H7 (cell line): ENCODE measurements around the gene KLHDC4. TPM values are rescaled to one million over a fixed set of nuclear protein-coding genes. Genes with fewer than 3 reads are reported as not detected.
"Not testable (repeated sequence)": the region's sequence is repeated elsewhere in the genome, so short reads cannot be mapped to it uniquely, and the experiment has no call there.

ENCODE experiments used
- DNase-seq: peaks from one replicate; pipeline ENCODE4 v3.0.0; 2012
- H3K27me3 ChIP-seq: 2 replicates; pipeline ENCODE4 v1.6.0; 2011; ENCODE audit warnings: mild to moderate bottlenecking, low read length; ENCODE audit not compliant: control insufficient read depth, insufficient read depth
- H3K36me3 ChIP-seq: replicated peaks from 2 replicates; pipeline ENCODE4 v1.5.1; 2011; ENCODE audit warnings: low read length; ENCODE audit not compliant: control insufficient read depth, insufficient read depth
- H3K4me3 ChIP-seq: 2 replicates; pipeline ENCODE4 v1.5.1; 2011; ENCODE audit warnings: low read depth, mild to moderate bottlenecking, control low read depth, low read length, moderate library complexity; ENCODE audit not compliant: insufficient read depth
- total RNA-seq: library from RNA; depleted of rRNA; stranded (reverse); fragments of >200 nt; shearing (Covaris generic); gene quantifications from 2 replicates; pipeline ENCODE4 v1.2.3, GENCODE V29; 2014

Gene KLHDC4
- total RNA-seq, 1 experiment from 2014 or later = 32.4 TPM

DNA sequence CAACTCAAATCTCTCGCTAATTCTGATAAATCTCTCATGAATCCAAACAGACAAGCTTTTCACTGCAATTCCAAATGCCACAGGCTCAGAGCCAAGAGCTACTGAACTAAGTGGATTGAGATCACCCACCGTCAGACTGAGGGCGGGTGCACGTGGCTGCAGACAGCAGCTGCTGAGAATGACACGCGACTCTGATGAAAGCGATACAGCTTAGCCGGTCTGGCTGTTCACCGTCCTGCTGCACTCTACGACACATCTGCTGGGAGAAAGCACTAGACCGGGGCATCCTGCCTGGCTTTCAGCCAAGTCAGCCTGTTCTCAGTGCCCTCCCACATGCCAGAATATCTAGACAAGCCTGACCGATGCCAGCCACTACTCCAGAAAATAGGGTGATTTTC is 42.6 kb downstream of the KLHDC4 start:
- Histone ChIP-seq H3K36me3 (peaks cover 1% of the 10 kb centered on the region; the same call in 1 of the 2 replicates), H3K27me3 (no peaks in the 10 kb centered on the region), H3K4me3 (no peak overlapping the region)
- DNase-seq = no peak

DNA sequence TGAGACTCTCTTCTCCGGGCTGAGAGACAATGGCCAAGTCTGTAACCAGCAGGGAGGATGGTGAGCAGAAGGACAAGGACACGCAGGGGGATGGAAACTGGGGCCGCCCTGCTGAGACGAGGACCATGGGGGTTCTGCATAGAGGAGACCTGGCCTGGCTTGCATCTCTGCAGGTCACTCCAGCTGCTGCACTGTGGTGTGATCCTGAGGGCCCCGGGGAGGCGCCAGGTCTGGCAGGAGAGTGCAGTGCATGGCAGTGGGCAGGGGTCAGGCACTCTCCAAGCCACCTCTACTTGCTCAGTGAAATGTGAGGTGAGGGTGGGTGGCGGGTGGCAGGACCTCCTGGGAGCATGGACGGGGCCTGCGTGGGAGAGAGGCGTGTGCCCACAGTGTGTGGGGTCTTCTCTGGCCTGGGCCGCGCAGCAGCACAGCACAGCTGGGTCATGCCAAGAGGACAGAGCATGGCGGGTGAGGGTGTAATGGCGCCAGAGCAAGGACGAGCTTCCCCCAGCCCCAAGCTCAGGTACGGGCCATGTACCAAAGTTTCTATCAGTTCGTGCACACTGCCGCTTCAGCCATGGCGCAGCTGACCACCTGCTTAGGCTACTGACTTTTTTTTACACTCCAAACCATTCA is 43.1 kb downstream of the KLHDC4 start:
- H3K4me3 ChIP-seq = no peak overlapping the region
- H3K36me3 ChIP-seq = peaks cover 5% of the 10 kb centered on the region; the same call in 1 of the 2 replicates
- DNase-seq = no peak
- H3K27me3 ChIP-seq = no peaks in the 10 kb centered on the region

DNA sequence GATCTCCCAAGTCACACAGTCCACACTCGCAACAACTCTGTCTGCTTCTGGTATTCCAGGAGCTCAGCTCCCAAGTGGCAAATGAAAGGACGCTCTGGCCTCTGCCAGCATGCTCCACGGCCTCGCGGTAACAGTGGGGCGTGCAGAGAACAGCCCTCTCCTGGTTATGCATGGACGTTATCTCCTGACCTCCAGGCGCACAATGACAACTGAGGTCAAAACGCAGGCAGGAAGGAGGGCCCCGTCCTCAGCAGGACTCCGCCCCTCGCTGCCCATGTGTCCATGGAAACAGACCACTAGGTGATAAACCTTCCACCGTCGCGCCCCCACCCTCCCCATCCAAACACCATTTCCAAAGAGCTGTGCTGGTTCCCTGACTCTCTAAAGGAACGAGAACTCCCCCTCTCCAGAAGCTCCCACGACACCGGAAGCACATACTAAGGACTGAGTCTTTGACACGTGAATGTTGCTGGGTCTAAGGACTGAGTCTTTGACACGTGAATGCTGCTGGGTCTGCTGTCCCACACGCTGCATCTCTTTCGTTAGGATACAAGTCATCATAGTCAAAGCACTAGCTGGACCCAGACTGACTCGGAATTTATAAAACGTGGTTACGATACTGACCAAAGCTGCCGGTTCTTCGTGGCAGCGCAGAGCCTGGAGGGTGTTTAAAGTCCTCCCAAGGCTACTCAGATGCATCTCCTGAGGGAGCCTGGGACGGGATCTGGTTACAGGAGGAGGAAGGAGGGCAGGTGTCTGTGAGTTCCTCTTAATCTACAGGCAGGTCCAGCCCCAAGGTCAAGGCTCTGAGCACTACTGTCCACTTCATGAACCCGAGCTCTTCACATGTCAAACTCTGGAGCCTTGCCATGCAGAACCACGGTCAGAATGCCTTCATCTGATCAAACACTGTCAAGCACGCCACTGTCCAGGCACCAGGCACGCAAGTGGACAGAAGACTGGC is 43.9 kb downstream of the KLHDC4 start:
- peaks cover 5% of the 10 kb centered on the region for H3K36me3 ChIP-seq
- H3K27me3 ChIP-seq = no peaks in the 10 kb centered on the region
- H3K4me3 ChIP-seq = no peak overlapping the region
- no peak for DNase-seq

DNA sequence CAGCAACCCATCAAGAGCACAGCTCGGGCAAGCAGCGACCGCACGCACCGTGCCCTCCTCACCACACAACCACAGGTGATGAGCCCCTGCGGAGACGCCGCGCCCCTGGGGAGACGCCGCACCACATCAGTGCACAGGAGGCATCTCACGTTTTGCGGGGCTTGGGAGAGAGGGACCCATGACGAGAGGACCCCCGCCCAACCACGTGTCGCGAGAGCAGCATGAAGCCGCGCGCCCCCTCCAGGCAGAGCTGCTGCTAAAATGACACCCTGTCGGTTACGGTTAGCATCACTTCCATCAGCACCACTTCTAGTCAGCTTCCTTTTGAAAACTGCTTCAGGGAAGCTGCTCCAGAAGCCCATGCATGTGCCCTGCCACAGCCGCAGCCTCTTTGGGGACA is 45.3 kb downstream of the KLHDC4 start:
- DNase-seq = no peak

DNA sequence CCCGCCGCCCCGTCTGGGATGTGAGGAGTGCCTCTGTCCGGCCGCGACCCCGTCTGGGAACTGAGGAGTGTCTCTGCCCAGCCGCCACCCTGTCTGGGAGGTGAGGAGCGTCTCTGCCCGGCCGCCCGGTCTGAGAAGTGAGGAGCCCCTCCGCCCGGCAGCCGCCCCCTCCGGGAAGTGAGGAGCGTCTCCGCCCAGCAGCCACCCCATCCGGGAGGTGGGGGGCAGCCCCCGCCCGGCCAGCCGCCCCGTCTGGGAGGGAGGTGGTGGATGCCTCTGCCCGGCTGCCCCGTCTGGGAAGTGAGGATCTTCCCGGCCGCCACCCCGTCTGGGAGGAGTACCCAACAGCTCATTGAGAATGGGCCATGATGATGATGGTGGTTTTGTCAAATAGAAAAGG is 47.0 kb downstream of the KLHDC4 start:
- not testable (repeated sequence) for DNase-seq, H3K4me3 ChIP-seq, H3K27me3 ChIP-seq, H3K36me3 ChIP-seq

More for the DNA sequence above, 45.3 kb downstream of the KLHDC4 start:
- H3K36me3 ChIP-seq = peaks cover 8% of the 10 kb centered on the region
- H3K27me3 ChIP-seq = no peaks in the 10 kb centered on the region
- H3K4me3 ChIP-seq = no peak overlapping the region

DNA sequence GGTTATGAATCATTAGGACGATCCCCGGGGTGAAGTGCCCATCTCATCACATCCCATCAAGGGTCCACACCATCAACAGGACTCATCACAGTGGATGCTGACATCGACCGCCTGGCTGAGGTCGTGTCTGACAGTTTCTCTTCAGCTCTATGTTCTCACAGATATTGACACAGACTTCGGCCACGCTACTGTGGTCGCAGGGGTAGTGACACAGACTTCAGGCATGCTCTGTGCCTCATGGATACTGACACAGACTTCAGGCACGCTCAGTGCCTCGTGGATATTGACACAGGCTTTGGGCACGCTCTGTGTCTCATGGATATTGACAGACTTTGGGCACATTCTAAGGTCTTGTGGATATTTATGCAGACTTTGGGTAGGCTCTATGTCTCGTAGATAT is 50.1 kb downstream of the KLHDC4 start:
- Histone ChIP-seq H3K27me3 (no peaks in the 10 kb centered on the region), H3K36me3 (peaks cover 14% of the 10 kb centered on the region), H3K4me3 (no peak overlapping the region)
- DNase-seq = no peak

DNA sequence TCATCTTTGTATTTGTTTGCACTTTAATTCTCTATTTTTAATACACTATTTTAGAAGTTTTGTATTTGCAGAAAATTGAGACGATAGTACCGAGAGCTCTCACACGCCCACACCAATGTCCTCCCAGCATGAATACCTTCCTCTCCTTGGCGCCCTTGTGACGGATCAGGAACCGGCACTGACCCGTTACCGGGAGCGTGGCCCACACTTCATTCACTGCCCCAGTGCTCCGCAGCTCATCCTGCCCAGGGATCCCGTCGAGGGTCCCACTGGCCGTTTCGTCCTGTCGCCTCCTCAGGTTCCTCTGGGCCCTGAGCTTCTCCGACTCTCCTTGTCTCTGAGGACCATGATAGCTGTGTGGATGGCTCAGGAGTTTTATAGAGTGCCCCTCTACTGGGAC is 50.6 kb downstream of the KLHDC4 start:
- DNase-seq = no peak
- H3K27me3 ChIP-seq = no peaks in the 10 kb centered on the region
- peaks cover 15% of the 10 kb centered on the region for H3K36me3 ChIP-seq
- no peak overlapping the region for H3K4me3 ChIP-seq

DNA sequence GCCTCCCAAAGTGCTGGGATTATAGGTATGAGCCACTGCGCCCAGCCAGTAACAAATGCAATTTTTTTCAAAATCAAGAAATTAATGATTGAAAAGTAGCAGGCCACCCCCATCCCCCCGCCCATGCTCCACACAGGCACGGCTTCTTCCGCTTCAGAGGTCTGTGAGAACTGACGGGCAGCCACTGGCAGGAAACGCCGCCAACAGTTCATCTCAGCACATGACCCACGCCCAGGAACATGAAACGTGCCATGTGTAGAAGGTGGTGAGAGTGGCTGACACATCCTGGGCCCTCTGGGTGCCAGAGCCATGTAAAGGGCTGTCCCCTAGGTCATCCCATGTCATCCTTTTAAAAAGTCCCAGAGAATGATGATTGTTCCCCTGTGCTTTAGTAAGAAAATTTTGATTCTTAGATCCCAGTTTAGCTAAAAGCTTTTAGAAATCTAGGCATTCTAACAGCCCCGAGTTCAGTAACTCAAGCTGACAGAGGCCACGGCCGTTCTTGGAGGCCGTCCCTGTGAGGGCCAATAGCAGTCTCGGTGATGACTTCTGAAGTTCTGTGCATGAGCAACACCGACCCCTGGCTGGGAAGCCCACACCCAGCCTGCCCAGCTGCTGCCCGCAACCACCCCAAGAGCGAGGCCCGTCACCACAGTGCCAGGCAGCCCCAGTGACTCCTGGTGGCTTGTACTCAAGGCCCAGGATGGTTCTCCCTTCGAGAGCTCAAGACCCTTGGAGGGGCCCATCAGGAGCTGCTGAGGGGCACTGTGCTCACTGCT is 52.1 kb downstream of the KLHDC4 start:
- DNase-seq = no peak
- Histone ChIP-seq H3K36me3 (peaks cover 16% of the 10 kb centered on the region), H3K4me3 (no peak overlapping the region), H3K27me3 (no peaks in the 10 kb centered on the region)

DNA sequence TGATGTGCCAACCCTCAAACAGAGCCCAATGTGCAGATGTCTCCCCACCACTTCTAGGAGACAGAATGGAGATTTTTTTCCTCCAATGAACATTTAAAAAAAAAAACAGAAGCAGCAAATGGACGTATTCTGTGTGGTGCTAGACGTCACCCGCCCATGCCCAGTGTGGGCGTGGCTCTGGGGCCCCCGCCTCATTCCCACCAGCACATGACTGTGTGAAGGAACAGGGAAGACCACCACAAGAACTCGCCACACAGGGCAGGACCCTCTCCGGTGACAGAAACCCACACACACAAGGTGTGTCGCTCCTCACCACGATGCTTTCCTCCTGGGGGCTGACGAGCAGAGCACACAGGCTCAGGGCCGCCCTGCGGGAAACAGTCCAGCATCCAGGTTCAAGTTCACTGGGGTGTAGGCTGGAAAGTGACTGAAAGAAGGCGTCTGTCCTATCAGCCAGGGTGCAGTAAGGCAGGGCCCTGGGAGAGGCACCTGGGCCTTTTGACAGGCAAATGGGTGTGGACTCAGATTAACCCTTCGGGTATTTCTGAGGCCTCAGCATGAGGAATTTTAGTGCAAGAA is 53.5 kb downstream of the KLHDC4 start:
- DNase-seq = no peak
- Histone ChIP-seq H3K4me3 (no peak overlapping the region), H3K36me3 (peaks cover 14% of the 10 kb centered on the region), H3K27me3 (no peaks in the 10 kb centered on the region)

DNA sequence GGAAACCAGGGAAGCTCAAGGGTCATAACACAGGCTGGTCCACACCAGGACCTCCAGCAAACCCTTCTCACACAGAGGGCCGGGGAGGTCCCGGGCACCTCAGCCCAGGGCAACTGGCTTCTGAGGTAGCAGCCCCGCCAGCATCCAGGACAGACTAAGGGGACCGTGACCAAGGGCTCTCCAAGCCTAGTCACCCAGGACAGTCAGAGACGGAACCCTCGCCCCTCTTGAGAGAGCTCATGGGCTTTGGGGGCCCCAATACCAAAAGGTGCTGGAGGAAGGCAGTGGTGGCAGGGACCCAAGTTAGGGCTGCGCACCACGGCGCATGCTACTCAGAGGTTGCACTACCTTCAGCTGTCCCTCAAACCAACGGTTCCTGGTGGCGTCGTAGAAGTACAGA is 54.9 kb downstream of the KLHDC4 start:
- Histone ChIP-seq H3K27me3 (no peaks in the 10 kb centered on the region), H3K36me3 (peaks cover 14% of the 10 kb centered on the region), H3K4me3 (no peak overlapping the region)
- no peak for DNase-seq

DNA sequence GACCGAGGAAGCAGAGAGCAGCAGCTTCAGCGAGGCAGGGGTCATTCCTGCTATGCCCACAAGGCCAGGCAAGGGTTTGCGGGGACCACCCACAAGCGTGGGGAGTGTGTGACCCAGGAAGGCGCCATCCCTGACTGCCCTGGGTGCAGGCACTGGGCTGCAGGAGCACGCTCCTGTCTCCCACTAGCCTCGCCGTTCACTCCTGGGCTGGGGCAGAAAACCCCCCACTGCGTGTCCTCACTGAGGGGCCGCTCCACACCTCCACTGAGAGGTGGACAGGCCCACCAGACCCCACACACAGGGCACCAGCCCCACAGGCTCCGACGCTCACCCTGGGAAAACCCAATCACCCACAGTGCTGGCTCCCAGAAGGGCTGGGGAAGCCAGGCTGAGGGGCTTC is 56.1 kb downstream of the KLHDC4 start:
- H3K36me3 ChIP-seq = peaks cover 10% of the 10 kb centered on the region
- no peak overlapping the region for H3K4me3 ChIP-seq
- no peak for DNase-seq
- no peaks in the 10 kb centered on the region for H3K27me3 ChIP-seq

DNA sequence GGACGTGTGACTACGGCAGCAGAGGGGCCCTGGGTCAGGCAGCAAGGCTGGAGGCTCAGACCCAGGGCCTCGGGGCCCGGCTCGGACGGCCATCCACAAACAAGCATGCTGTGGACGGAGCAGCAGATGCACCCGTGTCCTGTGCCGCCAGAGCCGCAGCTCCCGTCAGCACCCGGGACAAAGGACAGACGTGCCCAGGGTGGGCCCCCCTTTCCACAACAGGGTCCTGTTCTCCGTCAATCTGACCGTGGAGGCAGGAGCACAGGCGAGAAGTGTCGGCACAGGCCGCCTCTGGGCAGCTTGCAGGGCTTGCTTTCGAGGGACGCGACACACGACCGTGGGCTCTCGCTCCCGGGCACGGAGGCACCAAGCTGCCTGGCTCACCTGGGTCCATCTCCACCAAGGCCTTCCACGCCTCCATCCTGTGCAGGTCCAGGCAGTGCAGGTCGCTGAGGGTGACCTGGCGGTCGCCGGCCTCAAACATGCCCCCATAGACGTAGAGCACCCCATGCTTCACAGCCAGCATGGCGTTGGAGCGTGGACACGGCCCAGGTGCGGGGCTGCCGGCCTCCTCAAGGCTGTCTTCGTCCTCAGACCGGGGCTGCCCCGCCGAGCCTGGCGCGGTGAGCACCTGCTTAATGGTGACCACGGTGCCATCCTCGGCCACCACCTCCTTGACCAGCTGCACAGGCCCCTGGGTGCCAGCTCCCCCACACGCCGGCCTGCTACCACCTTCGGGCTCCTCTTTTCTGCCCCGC is 56.7 kb downstream of the KLHDC4 start:
- H3K4me3 ChIP-seq = no peak overlapping the region
- no peak for DNase-seq
- H3K27me3 ChIP-seq = no peaks in the 10 kb centered on the region
- H3K36me3 ChIP-seq = peaks cover 10% of the 10 kb centered on the region

DNA sequence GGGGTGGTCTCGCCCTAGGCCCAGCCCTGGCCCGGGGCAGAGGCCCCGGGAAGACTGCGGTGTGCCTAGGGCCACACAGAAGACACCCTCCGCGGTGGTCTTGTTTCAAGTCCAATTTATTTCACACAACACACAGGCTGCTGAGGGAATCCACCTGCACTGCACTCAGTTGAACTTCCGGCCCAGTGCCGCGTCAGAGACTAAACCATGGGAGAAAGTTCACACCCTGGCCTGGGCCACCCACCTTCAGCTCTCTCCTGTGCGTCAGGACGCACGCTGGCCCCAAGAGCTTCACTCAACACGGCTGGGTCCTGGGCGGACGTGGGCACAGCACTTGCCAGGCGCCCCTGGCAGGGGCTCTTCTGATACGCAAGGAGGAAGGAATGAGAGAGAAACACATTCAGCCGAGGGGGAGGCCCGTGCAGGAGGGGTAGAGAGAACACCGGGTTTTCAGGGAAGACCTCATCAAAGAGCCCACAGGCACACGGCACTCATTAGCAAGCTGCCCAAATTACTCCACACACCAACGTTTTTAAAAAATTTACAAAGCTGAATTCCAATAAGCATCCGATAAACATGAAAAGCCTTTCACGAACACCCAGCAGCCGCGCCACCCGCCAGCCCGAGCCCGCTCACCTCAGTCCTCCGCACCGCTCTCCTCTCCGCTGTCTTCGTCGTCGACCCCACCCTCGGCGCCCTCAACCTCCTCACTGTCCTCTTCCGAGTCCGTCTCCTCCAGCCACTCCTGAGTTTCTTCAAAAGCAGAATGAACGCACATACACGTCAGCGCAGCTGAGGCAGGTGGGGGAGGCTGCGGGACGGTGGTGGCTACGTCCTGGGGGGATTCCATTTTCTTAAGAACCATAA is 57.8 kb downstream of the KLHDC4 start:
- Histone ChIP-seq H3K4me3 (no peak overlapping the region), H3K36me3 (peaks cover 10% of the 10 kb centered on the region), H3K27me3 (no peaks in the 10 kb centered on the region)
- DNase-seq = no peak
